HG03565 (cell line): Measurements from ENCODE around the gene OR2A7.
"Not testable (repeated sequence)": the region's sequence is repeated elsewhere in the genome, so short reads cannot be mapped to it uniquely, and the experiment has no call there.

Experiments used
- ATAC-seq: cut with Tn5 transposase; IDR thresholded peaks from one replicate; pipeline ENCODE4 v1.9.1; 2021; ENCODE audit warnings: mild to moderate bottlenecking, moderate library complexity; ENCODE audit not compliant: unreplicated experiment

The OR2A7 gene

GRCh38 chr7:144264692-144265091 lies at the start of gene OR2A7:
Gene OR2A7, minus strand, starts transcription at chr7:144264792. Its CDS starts 5,164 bp downstream, at chr7:144259628.
- ATAC-seq: not testable (repeated sequence)

DNA sequence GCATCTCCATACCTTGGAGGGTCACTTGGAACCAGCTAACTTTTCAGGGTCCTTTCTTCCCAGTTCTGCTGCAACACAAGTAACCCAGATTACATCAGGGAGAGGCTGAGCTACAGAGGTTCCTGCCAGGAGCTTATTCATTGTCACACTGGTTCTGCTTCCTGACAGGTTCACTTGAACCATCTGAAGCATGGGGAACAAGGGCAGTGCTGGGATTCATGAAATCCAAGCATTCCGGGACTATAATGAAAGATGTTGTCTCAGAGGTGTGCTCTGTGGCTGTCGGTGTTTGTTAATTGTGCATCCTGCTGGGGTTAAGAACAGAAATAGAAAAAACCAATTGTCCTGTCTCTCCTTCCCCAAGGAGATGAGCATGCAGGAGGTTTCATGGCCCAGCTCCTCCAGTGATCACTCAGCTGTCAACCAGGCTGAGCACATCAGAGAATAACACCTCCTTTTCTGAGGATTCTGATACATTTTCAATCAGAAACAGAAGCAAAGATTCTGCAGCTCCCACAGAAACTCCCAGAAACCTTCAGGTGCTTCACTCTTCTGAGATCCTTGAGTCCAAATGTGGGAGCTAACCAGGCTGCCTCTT lies 47.4 kb upstream of the OR2A7 start, which contains the start of gene OR2A1:
Gene OR2A1, plus strand, starts transcription at position 548 of the 598 bp plus-strand sequence. CDS start 5,706 bp downstream, outside the sequence.
- ATAC-seq: not testable (repeated sequence)

DNA sequence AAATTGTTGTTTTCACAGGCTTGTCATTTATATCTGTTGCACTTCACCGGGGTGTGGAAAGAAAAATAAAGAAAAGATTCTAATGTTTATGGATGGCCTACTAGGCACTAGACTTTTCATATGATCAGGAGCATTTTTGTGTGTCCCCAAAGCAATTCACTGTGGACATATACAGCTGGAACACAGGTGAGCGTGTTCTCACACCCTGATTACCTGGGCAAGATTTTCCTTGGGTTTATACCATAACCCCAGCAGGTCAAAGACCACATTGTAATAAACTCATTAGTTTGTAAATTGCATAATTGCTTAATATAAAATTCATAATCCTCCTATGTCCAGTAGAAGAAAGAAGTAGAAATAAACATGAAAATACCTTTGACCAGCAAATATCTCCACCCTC lies 46.6 kb upstream of the OR2A7 start:
- not testable (repeated sequence) for ATAC-seq

GRCh38 chr7:144309702-144310101 lies 45.1 kb upstream of the OR2A7 start:
- not testable (repeated sequence) for ATAC-seq

GRCh38 chr7:144305156-144305555 lies 40.6 kb upstream of the OR2A7 start:
- ATAC-seq: not testable (repeated sequence)

DNA sequence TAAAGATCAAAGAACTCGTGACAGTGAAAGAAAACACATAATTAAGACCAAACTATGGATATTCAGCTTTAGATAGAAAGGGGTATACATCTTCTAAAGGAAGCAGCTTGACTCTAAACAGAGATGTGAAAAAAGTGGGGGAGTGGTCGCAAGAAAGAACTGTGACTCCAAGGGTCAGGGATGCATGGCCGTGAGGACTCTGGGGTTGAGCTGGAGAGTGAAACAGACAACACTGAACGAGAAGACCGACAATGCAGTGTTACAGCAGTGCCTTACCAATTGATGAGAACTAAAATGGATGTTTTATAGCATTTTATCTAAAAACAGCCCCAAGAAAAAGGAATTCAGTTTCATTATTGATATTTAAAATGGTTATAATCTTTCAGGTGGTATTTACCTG lies 39.0 kb upstream of the OR2A7 start:
- ATAC-seq: not testable (repeated sequence)

- ATAC-seq: not testable (repeated sequence)
These were observed 38.1 kb upstream of the OR2A7 start for GRCh38 chr7:144302578-144303303.

- peak; percentile 47 for ATAC-seq
These were observed 29.4 kb upstream of the OR2A7 start for GRCh38 chr7:144293794-144294499.

DNA sequence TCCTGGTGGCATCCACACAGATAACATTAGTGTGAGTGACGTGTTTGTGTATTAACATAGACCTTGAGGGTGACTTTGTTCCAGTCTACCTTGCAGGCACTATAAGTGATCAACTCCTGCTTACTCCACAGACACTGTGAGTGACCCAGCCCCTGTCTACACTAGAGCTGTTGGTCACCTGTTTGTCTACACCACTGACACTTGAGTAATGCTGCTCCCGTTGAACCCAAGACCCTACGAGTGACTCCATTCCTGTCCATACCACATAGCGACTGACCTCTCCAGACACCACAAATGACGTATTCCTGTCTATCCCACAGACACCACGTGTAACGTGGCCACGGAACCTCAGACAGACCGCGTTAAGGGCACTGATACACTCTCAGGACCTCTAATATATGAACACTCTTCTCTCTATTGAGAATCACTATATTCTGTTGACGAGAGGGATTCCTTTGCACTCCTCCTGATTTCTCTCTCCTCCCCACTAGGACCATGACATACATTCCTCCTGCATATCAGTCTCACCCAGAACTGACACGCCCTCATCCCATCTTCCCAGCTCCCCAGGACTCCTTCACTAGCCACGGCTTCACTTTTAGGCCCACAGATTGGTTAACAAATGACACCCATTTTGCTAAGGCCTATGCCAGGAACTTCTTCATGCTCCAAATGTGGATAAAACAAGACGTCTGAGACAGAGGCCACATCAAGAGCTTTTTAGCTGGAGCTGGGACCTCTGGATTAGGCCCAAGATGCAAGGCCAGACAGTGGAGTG lies 28.0 kb upstream of the OR2A7 start:
- not testable (repeated sequence) for ATAC-seq

DNA sequence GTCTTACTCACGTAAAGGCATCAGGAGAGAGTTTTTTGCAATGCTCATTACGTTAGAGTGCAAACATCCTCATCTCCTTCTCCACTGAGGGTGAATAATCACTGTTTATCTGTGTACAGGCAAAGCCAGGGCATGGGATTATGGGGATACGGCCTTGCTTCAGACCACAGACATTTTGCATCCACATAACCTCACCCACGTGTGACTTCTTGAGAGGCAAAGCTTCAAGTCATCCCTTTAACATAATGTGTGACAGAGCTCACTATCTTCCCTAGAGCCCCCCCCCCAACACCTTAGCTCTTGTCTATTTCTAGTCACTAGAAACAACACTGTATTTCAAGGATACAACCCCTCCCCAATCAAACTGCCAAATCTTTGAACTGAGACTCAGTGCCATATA lies 27.0 kb upstream of the OR2A7 start:
- not testable (repeated sequence) for ATAC-seq

DNA sequence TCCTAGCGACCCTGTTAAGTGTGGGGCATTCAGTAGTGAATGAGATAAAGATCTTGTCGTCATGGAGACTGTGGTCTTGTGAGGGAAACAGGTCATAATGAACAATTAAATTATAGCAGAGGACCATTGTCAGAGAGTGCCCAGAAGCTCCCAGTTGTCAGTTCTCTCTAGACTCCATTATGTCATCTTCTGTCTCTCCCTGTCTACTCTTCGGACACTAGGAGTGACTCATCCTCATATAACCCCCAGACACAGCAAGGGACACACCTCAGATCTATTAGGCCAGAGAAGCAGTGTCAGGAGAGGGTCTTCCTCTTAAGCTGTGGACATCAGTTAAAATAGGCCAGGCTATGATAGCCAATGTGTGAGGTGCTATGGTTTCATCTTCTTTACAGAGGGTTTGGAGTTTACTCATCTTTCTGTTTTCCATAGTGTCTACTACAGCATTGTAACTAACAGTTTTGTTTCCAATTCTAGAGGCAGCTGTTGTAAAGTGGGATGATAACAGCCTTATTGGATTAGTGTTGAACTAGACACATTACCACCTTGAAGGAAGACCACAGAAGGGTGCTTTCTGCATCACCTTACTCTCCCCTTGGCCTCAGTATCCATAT lies 22.7 kb upstream of the OR2A7 start:
- not testable (repeated sequence) for ATAC-seq

- ATAC-seq: not testable (repeated sequence)
These were observed 19.1 kb upstream of the OR2A7 start for GRCh38 chr7:144283716-144284115.

GRCh38 chr7:144282490-144282889 lies 17.9 kb upstream of the OR2A7 start:
- not testable (repeated sequence) for ATAC-seq

GRCh38 chr7:144281981-144282380 lies 17.4 kb upstream of the OR2A7 start:
- ATAC-seq: not testable (repeated sequence)

GRCh38 chr7:144280010-144280409 lies 15.4 kb upstream of the OR2A7 start:
- ATAC-seq: not testable (repeated sequence)

- not testable (repeated sequence) for ATAC-seq
These were observed 10.7 kb upstream of the OR2A7 start for GRCh38 chr7:144275281-144275680.

DNA sequence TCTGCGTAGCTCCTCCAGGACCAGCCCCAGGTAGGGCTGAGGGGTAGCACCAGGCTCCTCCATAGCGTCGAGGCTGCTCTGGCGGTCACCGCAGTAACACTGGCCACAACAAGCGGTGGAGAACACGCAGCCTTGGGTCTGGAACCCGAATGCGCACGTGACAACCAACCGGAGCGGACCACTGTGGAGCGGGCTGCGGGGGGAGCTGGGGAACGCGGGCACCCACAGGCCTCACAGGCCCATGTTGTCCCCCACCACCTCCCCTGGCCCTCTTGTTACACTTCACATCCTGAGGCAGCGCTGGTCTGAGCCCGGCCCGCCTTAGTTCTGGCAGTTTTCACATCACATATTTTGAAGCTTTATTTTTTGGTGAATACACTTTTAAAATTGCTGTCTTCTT lies 4.6 kb upstream of the OR2A7 start, which contains the start of gene CTAGE8:
Gene CTAGE8, minus strand, starts transcription at position 101 of the 400 bp plus-strand sequence. Its CDS starts 38 bp downstream, at position 63.
- ATAC-seq: not testable (repeated sequence)

- ATAC-seq: not testable (repeated sequence)
These were observed 2.5 kb downstream of the OR2A7 start for GRCh38 chr7:144262128-144262527.

DNA sequence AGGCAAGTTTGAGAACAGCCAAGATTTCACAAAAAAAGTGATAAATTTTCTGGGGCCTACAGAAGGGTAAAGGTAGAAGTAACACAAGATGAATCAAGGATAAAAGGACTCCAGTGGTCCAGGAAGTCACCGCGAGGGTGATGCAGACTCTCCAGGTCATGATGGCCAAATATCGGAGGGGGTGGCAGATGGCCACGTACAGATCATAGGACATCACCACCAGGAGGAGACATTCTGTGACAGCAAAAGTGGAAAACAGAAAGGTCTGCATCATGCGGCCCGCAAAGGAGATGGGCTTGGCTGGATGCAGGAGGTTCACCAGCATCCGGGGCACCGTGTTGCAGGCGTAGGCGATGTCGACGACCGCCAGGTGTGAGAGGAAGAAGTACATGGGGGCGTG lies 5.5 kb downstream of the OR2A7 start:
- not testable (repeated sequence) for ATAC-seq

- no peak for ATAC-seq
These were observed 8.5 kb downstream of the OR2A7 start for GRCh38 chr7:144256112-144256511.
